CD4-positive, alpha-beta T cell (primary cell): Measurements from ENCODE around the gene SLC30A1. TPM values are rescaled to one million over a fixed set of nuclear protein-coding genes. Genes with fewer than 3 reads are reported as not detected.
"Not testable (repeated sequence)": the region's sequence is repeated elsewhere in the genome, so short reads cannot be mapped to it uniquely, and the experiment has no call there.

Source experiments
- ATAC-seq: fragments of 200-7000 bp; cut with Tn5 transposase; one replicate; pipeline ENCODE4 v1.10.0; 2022; ENCODE audit warnings: mild to moderate bottlenecking; ENCODE audit not compliant: poor library complexity
- CTCF ChIA-PET: fragments of 350-600 bp; sonication (Branson Sonifier 250); formaldehyde crosslinking; loops from one replicate; lab custom pipeline; 2021; ENCODE audit warnings: antibody characterized with exemption, inconsistent platforms; lab: Charles Lee
- POLR2A ChIA-PET: fragments of 350-600 bp; sonication (Branson Sonifier 250); formaldehyde crosslinking; loops from one replicate; lab custom pipeline; 2021; ENCODE audit warnings: antibody characterized with exemption, inconsistent platforms; lab: Charles Lee
- DNase-seq, 14 experiments: peaks; one replicate each; pipeline ENCODE4 v3.0.0-alpha.2; 2013 to 2020; ENCODE audit warnings: mixed read lengths in 2 of 14
- H3K27ac ChIP-seq, 2 donors: one replicate each; pipeline versions ENCODE4 v1.5.1 to v1.7.0; 2013; ENCODE audit warnings: low read length in 2 of 2, low read depth in 1 of 2, mild to moderate bottlenecking in 1 of 2
- H3K27me3 ChIP-seq, 2 experiments: 1 replicate in 1 of 2; 2 replicates in 1 of 2; pipeline versions ENCODE4 v1.6.1 to v1.7.0; 2013; ENCODE audit warnings: low read length in 2 of 2, control low read depth in 1 of 2, mild to moderate bottlenecking in 1 of 2, moderate library complexity in 1 of 2; ENCODE audit not compliant: insufficient read depth in 2 of 2, control insufficient read depth in 1 of 2
- H3K36me3 ChIP-seq: one replicate; pipeline ENCODE4 v1.6.1; 2013; ENCODE audit warnings: low read length, control low read depth; ENCODE audit not compliant: insufficient read depth
- H3K4me1 ChIP-seq: one replicate; pipeline ENCODE4 v1.6.1; 2013; ENCODE audit warnings: low read length, control low read depth; ENCODE audit not compliant: insufficient read depth
- H3K4me3 ChIP-seq: one replicate; pipeline ENCODE4 v1.5.1; 2013; ENCODE audit warnings: mild to moderate bottlenecking, low read length, moderate library complexity
- H3K9me3 ChIP-seq, 2 experiments: 1 replicate in 1 of 2; 2 replicates in 1 of 2; pipeline versions ENCODE4 v1.6.1 to v1.7.0; 2013; ENCODE audit warnings: low read length in 2 of 2, mild to moderate bottlenecking in 2 of 2, control low read depth in 1 of 2, moderate library complexity in 1 of 2; ENCODE audit not compliant: control insufficient read depth in 1 of 2, insufficient read depth in 1 of 2
- H3K27ac Mint-ChIP-seq: one replicate; pipeline ENCODE4 v1.8.0; 2020; ENCODE audit warnings: mixed read lengths
- H3K27me3 Mint-ChIP-seq: one replicate; pipeline ENCODE4 v1.8.0; 2021; ENCODE audit warnings: mixed read lengths
- H3K36me3 Mint-ChIP-seq: one replicate; pipeline ENCODE4 v1.8.0; 2021; ENCODE audit warnings: low read depth, mixed read lengths
- H3K4me1 Mint-ChIP-seq: one replicate; pipeline ENCODE4 v1.8.0; 2021; ENCODE audit warnings: low read depth, mixed read lengths
- H3K4me3 Mint-ChIP-seq: one replicate; pipeline ENCODE4 v1.8.0; 2020; ENCODE audit warnings: mild to moderate bottlenecking, mixed read lengths
- H3K9me3 Mint-ChIP-seq: one replicate; pipeline ENCODE4 v1.8.0; 2020; ENCODE audit warnings: mixed read lengths
- CTCF ChIP-seq: fragments of 200-600 bp; IDR thresholded peaks from one replicate; pipeline ENCODE4 v1.8.0; 2022; ENCODE audit warnings: antibody characterized with exemption, mild to moderate bottlenecking
- intact Hi-C, 2 experiments: fragments of 100-400 bp; cut with DNase I in 1 of 2; cut with micrococcal nuclease in 1 of 2; formaldehyde crosslinking; loops; one replicate each; pipeline versions ENCODE4 v1.15.1 to v1.9.0; 2023 to 2025; cut with DNase I, micrococcal nuclease
- total RNA-seq, 174 experiments: library from RNA in 2 of 174; stranded (reverse) in 2 of 174; gene quantifications; one replicate each; pipeline ENCODE4 v1.2.3 and lab custom pipeline; 2021 to 2026

Gene SLC30A1
- total RNA-seq, 2 experiments from 2014 or later, result 6.0 TPM

GRCh38 chr1:211541720-211542477 is 37.1 kb downstream of the SLC30A1 start:
- H3K36me3 ChIP-seq, result no peaks in the 10 kb centered on the region
- H3K36me3 Mint-ChIP-seq, result no peaks in the 10 kb centered on the region
- no peak overlapping the region for H3K27ac Mint-ChIP-seq
- POLR2A ChIA-PET, result no interaction called here
- peaks cover 5% of the 10 kb centered on the region for H3K27me3 Mint-ChIP-seq
- H3K4me1 ChIP-seq, result no peaks in the 10 kb centered on the region
- H3K4me1 Mint-ChIP-seq, result no peaks in the 10 kb centered on the region
- DNase-seq (no peak), ATAC-seq (no peak)
- peaks cover 0 to 7% of the 10 kb centered on the region in 2 experiments for H3K9me3 ChIP-seq
- no peak overlapping the region for H3K4me3 Mint-ChIP-seq
- H3K9me3 Mint-ChIP-seq, result no peaks in the 10 kb centered on the region
- CTCF ChIA-PET, result no interaction called here
- no peak overlapping the region for H3K27ac ChIP-seq
- no peak for TF ChIP-seq CTCF
- intact Hi-C loops, result no loop called here
- no peaks in the 10 kb centered on the region for H3K27me3 ChIP-seq
- no peak overlapping the region for H3K4me3 ChIP-seq

GRCh38 chr1:211541278-211541677 is 37.7 kb downstream of the SLC30A1 start:
- Mint-ChIP-seq H3K4me3 (no peak overlapping the region), H3K27ac (no peak overlapping the region), H3K4me1 (no peaks in the 10 kb centered on the region), H3K36me3 (no peaks in the 10 kb centered on the region), H3K27me3 (peaks cover 5% of the 10 kb centered on the region), H3K9me3 (no peaks in the 10 kb centered on the region)
- Histone ChIP-seq H3K4me1 (no peaks in the 10 kb centered on the region), H3K9me3 (peaks cover 0 to 7% of the 10 kb centered on the region in 2 experiments), H3K36me3 (no peaks in the 10 kb centered on the region), H3K4me3 (no peak overlapping the region), H3K27me3 (no peaks in the 10 kb centered on the region), H3K27ac (no peak overlapping the region)
- no peak for ATAC-seq
- intact Hi-C loops, result no loop called here
- no peak for DNase-seq
- ChIA-PET POLR2A (no interaction called here), CTCF (no interaction called here)
- no peak for TF ChIP-seq CTCF

GRCh38 chr1:211540824-211541223 is 38.1 kb downstream of the SLC30A1 start:
- H3K27ac ChIP-seq, H3K9me3 ChIP-seq, H3K36me3 ChIP-seq, CTCF ChIA-PET, H3K27ac Mint-ChIP-seq, H3K4me1 Mint-ChIP-seq, H3K4me1 ChIP-seq, intact Hi-C loops, H3K9me3 Mint-ChIP-seq, DNase-seq, H3K4me3 ChIP-seq, POLR2A ChIA-PET, H3K36me3 Mint-ChIP-seq, ATAC-seq, H3K4me3 Mint-ChIP-seq, H3K27me3 ChIP-seq, H3K27me3 Mint-ChIP-seq: not testable (repeated sequence)

- Histone ChIP-seq H3K9me3 (peaks cover 0 to 7% of the 10 kb centered on the region in 2 experiments), H3K27me3 (no peaks in the 10 kb centered on the region), H3K36me3 (no peaks in the 10 kb centered on the region), H3K4me1 (no peaks in the 10 kb centered on the region), H3K27ac (no peak overlapping the region), H3K4me3 (no peak overlapping the region)
- Mint-ChIP-seq H3K27ac (no peak overlapping the region), H3K4me3 (no peak overlapping the region), H3K36me3 (no peaks in the 10 kb centered on the region), H3K9me3 (no peaks in the 10 kb centered on the region), H3K27me3 (no peaks in the 10 kb centered on the region), H3K4me1 (no peaks in the 10 kb centered on the region)
- DNase-seq, result no peak
- CTCF ChIA-PET, result no interaction called here
- intact Hi-C loops, result no loop called here
- POLR2A ChIA-PET, result no interaction called here
- ATAC-seq, result no peak
- TF ChIP-seq CTCF, result no peak
Observed at GRCh38 chr1:211538287-211538686, 40.7 kb downstream of the SLC30A1 start.
